Measurements from ENCODE around the gene TIPARP. TPM values are rescaled to one million over a fixed set of nuclear protein-coding genes. Genes with fewer than 3 reads are reported as not detected.

TIPARP gene
- total and polyA plus RNA-seq, 2 of the 13 experiments (the other 11 are each of a cell fraction or from before 2014, with no cell fraction given) = 7.3 to 19.7 TPM

DNA sequence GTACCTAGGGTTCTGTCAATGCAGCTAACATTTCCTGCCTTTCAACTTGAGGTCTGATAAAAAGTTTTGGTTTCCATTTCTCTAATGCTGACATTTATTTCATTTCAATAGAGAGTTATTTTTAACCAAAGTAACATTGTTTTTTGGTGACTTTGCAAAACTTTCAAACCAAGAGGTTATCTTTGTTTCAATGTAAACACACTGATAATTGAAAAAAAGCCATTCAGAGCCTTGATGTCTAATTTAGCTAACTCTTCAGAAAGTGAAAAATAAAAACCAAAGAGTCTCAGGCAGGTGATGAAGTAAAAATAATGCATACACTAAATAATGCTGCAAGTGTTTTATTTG, 9.6 kb upstream of the TIPARP start:
- in situ Hi-C loops (cut with HindIII; ENCODE audit: extremely low pct_ligation_motif_present, low pct_unique_long_range_greater_than_20kb) = no loop called here
- no peak for TF ChIP-seq PREB (CRISPR knock-in tag; IDR thresholded peaks at IDR 0.05)
- no peak for TF ChIP-seq MTF2 (CRISPR knock-in tag; IDR thresholded peaks at IDR 0.05; ENCODE audit: borderline replicate concordance)
- no peak for TF ChIP-seq DPF2 (CRISPR knock-in tag; IDR thresholded peaks at IDR 0.05; ENCODE audit: borderline replicate concordance, low read depth)
- TF ChIP-seq MXD1 (CRISPR knock-in tag; IDR thresholded peaks at IDR 0.05) = no peak
- TF ChIP-seq, protein P1, sequence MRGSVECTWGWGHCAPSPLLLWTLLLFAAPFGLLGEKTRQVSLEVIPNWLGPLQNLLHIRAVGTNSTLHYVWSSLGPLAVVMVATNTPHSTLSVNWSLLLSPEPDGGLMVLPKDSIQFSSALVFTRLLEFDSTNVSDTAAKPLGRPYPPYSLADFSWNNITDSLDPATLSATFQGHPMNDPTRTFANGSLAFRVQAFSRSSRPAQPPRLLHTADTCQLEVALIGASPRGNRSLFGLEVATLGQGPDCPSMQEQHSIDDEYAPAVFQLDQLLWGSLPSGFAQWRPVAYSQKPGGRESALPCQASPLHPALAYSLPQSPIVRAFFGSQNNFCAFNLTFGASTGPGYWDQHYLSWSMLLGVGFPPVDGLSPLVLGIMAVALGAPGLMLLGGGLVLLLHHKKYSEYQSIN (CRISPR knock-in tag; IDR thresholded peaks at IDR 0.05; ENCODE audit: borderline replicate concordance) = no peak
- TF ChIP-seq PATZ1 (CRISPR knock-in tag; IDR thresholded peaks at IDR 0.05) = no peak
- TF ChIP-seq ZBTB1 (CRISPR knock-in tag; IDR thresholded peaks at IDR 0.05; ENCODE audit: borderline replicate concordance) = no peak
- TF ChIP-seq IRF2 (CRISPR knock-in tag; IDR thresholded peaks at IDR 0.05) = no peak
- no peak for TF ChIP-seq DNMT1 (CRISPR knock-in tag; IDR thresholded peaks at IDR 0.05)
- no peak for TF ChIP-seq NBN (conservative IDR thresholded peaks at IDR 0.05)
- no peak for TF ChIP-seq ZBTB44 (CRISPR knock-in tag; IDR thresholded peaks at IDR 0.05)
- TF ChIP-seq NFRKB (IDR thresholded peaks at IDR 0.05) = no peak
- ATAC-seq = no peak
- Histone ChIP-seq H4K20me1 (ENCODE audit: insufficient read depth, low read length) (no peaks in the 10 kb centered on the region), H3K4me2 (ENCODE audit: low read depth, low read length) (no peak overlapping the region), H3K79me2 (ENCODE audit: insufficient read depth, low read length) (no peaks in the 10 kb centered on the region), H3K36me3 (replicated peaks in 1 of 2; ENCODE audit: control insufficient read depth in 1 of 2, insufficient read depth in 2 of 2, low read length in 2 of 2) (no peaks in the 10 kb centered on the region), H3K27me3 (ENCODE audit: control insufficient read depth in 1 of 2, insufficient read depth in 2 of 2, low read length in 2 of 2) (no peaks in the 10 kb centered on the region), H2AFZ (ENCODE audit: low read length) (no peak overlapping the region), H3K4me3 (replicated peaks in 1 of 3; ENCODE audit: insufficient read depth in 1 of 3, low read depth in 2 of 3, low read length in 3 of 3) (no peak overlapping the region), H3K4me1 (ENCODE audit: insufficient read depth, low read length) (peaks cover 7% of the 10 kb centered on the region), H3K27ac (ENCODE audit: extremely low read length, insufficient read depth, low read length) (no peak overlapping the region), H3K9ac (ENCODE audit: insufficient read depth, low read depth, low read length) (no peak overlapping the region), H3K9me3 (ENCODE audit: low read length) (no peaks in the 10 kb centered on the region)
- intact Hi-C loops (cut with micrococcal nuclease; ENCODE audit: unreplicated experiment) = no loop called here
- FAIRE-seq = no peak
- POLR2A ChIA-PET = interaction anchor here (1.2 to 1.4 kb wide), 2 partner anchors 9 to 110 kb away, joined by 4 to 5 read pairs; partner anchors contain the start of genes SSR3 and TIPARP
- no peak for DNase-seq (ENCODE audit: low spot score)
- BruUV-seq (replicated peaks) = no TSS peak
- CTCF ChIA-PET (ENCODE audit: low intra/inter-chr PET ratio, low total read pairs) = no interaction called here
